LNCAP (cell line): ENCODE measurements around the gene SLC6A17.
A peak's percentile ranks its signal among the peaks of the same experiment; 100 is the strongest.

ENCODE experiments used
- CTCF ChIP-seq: fragments of 450-650 bp; IDR thresholded peaks from 2 replicates; pipeline ENCODE4 v1.5.1; 2017; ENCODE audit warnings: mild to moderate bottlenecking

The SLC6A17 gene

GRCh38 chr1:110150330-110151174 lies at the start of gene SLC6A17:
Gene SLC6A17, plus strand, starts transcription at chr1:110150494. Its CDS starts 16,436 bp downstream, at chr1:110166930.
- no peak for TF ChIP-seq CTCF

DNA sequence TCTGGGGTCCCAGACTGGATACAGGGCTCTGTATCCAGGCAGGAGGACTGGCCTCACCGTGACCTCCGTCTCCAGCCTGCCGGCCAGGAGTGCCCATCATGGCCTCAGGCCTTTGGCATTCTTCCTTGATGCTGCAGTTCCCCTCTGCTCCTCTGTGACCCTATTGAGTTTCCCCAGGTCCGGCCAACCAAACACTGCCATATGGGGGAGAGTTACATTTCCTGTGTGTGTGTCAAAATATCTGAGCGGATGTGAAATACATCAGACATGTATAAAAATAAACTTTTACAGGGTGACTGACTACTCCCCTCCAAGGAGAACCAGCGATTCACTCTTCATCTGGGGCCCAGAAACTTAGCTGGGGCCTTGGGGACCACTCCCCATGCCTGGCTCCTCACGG lies 48.2 kb upstream of the SLC6A17 start:
- TF ChIP-seq CTCF: no peak

- TF ChIP-seq CTCF: peak; percentile 92
Observed at GRCh38 chr1:110106013-110106941, 44.0 kb upstream of the SLC6A17 start.

DNA sequence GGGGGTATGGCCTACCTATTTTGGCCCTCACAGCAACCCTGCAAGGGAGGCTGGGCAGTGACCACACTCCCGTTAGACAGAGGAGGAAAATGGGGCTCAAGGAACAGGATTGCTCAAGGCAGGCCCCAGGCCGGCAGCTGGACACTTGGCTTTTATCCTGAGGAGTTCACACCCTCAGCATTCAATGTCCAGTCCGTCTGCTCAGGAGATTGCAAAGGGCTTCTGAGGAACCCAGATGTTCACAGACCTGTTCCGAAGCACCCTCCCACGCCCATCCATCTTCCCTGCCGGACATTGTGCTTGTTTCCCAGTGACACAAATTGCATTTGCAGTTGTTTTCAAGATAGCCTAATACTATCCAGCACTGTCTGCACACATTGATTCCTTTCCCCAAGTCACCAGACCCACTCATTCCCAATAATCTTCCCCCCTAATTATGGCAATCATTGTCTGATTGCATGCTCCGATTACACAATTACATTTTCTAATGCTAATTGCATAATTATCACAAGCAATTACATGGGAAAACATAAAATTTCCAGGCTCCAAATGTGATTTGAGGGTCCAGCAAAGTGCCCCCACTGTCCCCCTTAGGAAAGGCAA lies 42.3 kb upstream of the SLC6A17 start:
- TF ChIP-seq CTCF: no peak

DNA sequence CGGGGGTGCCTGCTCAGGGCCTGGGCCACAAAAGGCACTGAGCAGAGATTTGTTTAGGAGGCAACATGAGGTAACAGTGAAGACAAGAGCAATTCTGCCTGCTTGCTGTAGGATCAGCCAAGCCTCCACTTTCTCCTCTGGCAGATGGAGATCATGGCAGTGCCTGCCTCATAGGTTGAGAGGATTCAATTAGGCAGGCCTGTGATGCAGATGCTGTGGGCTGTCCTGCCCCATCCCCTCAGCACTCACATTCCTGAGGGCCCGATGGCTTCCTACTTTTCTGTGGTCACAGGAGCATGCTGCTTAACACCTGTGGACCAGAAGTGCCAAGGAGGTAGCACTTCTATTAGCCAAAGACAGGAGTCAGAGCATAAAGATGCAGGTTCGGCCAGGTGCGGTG lies 39.2 kb upstream of the SLC6A17 start:
- TF ChIP-seq CTCF: no peak

- TF ChIP-seq CTCF: no peak
Observed at GRCh38 chr1:110112143-110112542, 38.2 kb upstream of the SLC6A17 start, which contains the start of gene UBL4B. Gene UBL4B, plus strand, starts transcription at chr1:110112443. Its CDS starts 92 bp downstream, at chr1:110112535.

- TF ChIP-seq CTCF: no peak
Observed at GRCh38 chr1:110112656-110113055, 37.6 kb upstream of the SLC6A17 start.
